SH-SY5Y (cell line): Measurements from ENCODE around the gene SLCO1B1.

Experiments used
- GATA2 ChIP-seq: IDR thresholded peaks from 2 replicates; pipeline ENCODE4 v1.6.1; 2011; ENCODE audit warnings: mild to moderate bottlenecking, low read depth, low read length
- GATA3 ChIP-seq: IDR thresholded peaks from 2 replicates; pipeline ENCODE4 v1.6.1; 2011; ENCODE audit warnings: low read depth, mild to moderate bottlenecking, low read length, moderate library complexity

DNA sequence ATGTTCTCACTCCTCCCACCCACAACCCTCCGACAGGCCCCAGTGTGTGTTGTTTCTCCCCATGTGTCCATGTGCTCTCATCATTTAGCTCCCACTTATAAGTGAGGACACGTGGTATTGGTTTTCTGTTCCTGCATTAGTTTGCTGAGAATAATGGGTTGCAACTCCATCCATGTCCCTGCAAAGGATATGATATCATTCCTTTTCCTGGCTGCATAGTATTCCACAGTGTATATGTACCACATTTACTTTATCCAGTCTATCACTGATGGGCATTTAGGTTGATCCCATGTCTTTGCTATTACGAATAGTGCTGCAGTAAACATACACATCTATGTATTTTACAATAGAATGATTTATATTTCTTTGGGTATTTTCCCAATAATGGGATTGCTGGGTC, 126.2 kb downstream of the SLCO1B1 start:
- TF ChIP-seq GATA3 (no peak), GATA2 (no peak)
